Cardiac fibroblast (primary cell): ENCODE data around the gene IGHMBP2.

Experiments
- DNase-seq, 2 donors: peaks; one replicate each; pipeline versions ENCODE4 v3.0.0 to v3.0.0-alpha.2; 2010; ENCODE audit warnings: low read depth in 2 of 2
- H3K4me3 ChIP-seq, 2 donors: replicated peaks in 1 of 2; 1 replicate in 1 of 2; 2 replicates in 1 of 2; pipeline ENCODE4 v1.5.1; 2011; ENCODE audit warnings: low read depth in 2 of 2, low read length in 2 of 2, mild to moderate bottlenecking in 2 of 2, moderate library complexity in 1 of 2
- TF ChIP-seq, protein P1 (sequence below): IDR thresholded peaks from one replicate; pipeline ENCODE4 v1.5.1; 2011; ENCODE audit warnings: low read depth, mild to moderate bottlenecking, low read length, inconsistent platforms

Gene IGHMBP2

GRCh38 chr11:68950762-68951161 is 47.1 kb downstream of the IGHMBP2 start:
- TF ChIP-seq, protein P1, sequence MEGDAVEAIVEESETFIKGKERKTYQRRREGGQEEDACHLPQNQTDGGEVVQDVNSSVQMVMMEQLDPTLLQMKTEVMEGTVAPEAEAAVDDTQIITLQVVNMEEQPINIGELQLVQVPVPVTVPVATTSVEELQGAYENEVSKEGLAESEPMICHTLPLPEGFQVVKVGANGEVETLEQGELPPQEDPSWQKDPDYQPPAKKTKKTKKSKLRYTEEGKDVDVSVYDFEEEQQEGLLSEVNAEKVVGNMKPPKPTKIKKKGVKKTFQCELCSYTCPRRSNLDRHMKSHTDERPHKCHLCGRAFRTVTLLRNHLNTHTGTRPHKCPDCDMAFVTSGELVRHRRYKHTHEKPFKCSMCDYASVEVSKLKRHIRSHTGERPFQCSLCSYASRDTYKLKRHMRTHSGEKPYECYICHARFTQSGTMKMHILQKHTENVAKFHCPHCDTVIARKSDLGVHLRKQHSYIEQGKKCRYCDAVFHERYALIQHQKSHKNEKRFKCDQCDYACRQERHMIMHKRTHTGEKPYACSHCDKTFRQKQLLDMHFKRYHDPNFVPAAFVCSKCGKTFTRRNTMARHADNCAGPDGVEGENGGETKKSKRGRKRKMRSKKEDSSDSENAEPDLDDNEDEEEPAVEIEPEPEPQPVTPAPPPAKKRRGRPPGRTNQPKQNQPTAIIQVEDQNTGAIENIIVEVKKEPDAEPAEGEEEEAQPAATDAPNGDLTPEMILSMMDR: no peak
- H3K4me3 ChIP-seq: no peak overlapping the region

GRCh38 chr11:68954836-68955606 is 51.3 kb downstream of the IGHMBP2 start:
- H3K4me3 ChIP-seq: no peak overlapping the region
- peak; percentile 57 to 58 for DNase-seq
- TF ChIP-seq, protein P1: no peak

More at GRCh38 chr11:68950762-68951161, 47.1 kb downstream of the IGHMBP2 start:
- DNase-seq: no peak

- no peak for DNase-seq
- H3K4me3 ChIP-seq: no peak overlapping the region
- TF ChIP-seq, protein P1: no peak
These were observed 51.9 kb downstream of the IGHMBP2 start for GRCh38 chr11:68955607-68955958.

DNA sequence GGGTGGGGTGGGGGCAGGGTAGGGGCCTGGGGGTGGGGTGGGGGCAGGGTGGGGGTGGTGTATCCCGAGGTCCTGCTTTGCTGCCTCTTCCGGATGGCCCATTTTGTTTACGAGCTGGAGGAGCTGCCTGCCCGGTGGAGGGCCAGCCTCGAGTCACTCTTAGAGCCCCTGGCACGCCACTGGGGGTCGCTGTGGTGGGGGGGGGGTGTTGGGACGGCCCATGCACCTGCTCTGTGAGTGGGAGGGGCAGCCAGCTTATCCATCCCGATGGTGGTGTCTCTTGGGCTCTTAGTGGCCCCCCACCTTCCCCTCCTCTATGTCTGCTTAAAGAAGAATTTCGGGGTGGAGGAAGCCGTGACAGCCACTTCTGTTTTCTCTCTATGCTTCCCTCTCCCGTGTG is 52.5 kb downstream of the IGHMBP2 start:
- DNase-seq: no peak
- no peak overlapping the region for H3K4me3 ChIP-seq
- TF ChIP-seq, protein P1: peak; percentile 23

- no peak for DNase-seq
- TF ChIP-seq, protein P1: no peak
- no peak overlapping the region for H3K4me3 ChIP-seq
These were observed 53.0 kb downstream of the IGHMBP2 start for GRCh38 chr11:68956547-68957254.

- H3K4me3 ChIP-seq: no peak overlapping the region
- no peak for DNase-seq
- TF ChIP-seq, protein P1: no peak
These were observed 54.5 kb downstream of the IGHMBP2 start for GRCh38 chr11:68958211-68958610.
